H1 (cell line): Measurements from ENCODE around the gene BLTP3B. TPM values are rescaled to one million over a fixed set of nuclear protein-coding genes. Genes with fewer than 3 reads are reported as not detected.

Experiments
- HDAC2 ChIP-seq, 2 experiments: fragments of 300-600 bp in 1 of 2; sonication (generic) in 1 of 2; IDR thresholded peaks; 2 replicates each; pipeline ENCODE4 v1.6.1; 2011 to 2012; ENCODE audit warnings: low read depth in 2 of 2, low read length in 2 of 2, mild to moderate bottlenecking in 2 of 2, moderate library complexity in 2 of 2, borderline replicate concordance in 1 of 2, inconsistent platforms in 1 of 2
- polyA plus RNA-seq, 7 experiments: library from polyadenylated mRNA; depleted of rRNA in 3 of 7; stranded (reverse) in 5 of 7; unstranded in 2 of 7; fragments of >200 nt in 5 of 7; fragments of 200-250 nt in 2 of 7; gene quantifications; 1 replicate in 5 of 7; 2 replicates in 1 of 7; 4 replicates in 1 of 7; pipeline versions ENCODE4 v1.2.1 to v1.2.3, GENCODE V29; 2011 to 2013; ENCODE audit warnings: missing spikeins in 2 of 7, mixed read lengths in 2 of 7
- total RNA-seq: library from RNA; stranded (reverse); fragmentation: NEBNext Ultra II Directional; extraction: Animal tissue kit (Norgen Biotek cat#: 25700); gene quantifications from 2 replicates; pipeline ENCODE4 v1.2.1, GENCODE V29; 2021

The BLTP3B gene
- total and polyA plus RNA-seq, 2 of the 8 experiments (the other 6 are each of a cell fraction or from before 2014, with no cell fraction given): 7.0 to 28.6 TPM

DNA sequence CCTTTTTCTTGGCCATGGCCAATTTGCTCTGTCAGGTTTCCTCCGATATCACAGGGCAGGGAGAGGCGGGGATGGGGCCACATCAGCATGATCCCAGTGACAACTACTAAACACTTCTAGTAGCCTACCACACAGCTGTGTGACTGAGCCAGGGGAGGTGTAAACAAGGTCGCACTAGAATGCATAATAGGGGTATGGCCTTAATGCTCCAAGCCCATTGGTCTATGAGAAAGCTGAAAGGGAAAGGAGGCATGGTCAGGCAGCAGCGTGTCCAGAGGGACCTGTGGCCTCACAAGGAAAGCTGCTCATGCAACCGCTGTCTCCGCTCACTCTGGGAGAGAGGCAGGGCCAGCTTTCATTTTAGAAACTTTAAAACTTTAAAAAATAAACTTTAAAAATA is 30.4 kb upstream of the BLTP3B start (continued):
- TF ChIP-seq HDAC2 (IDR thresholded peaks at IDR 0.05; ENCODE audit: borderline replicate concordance in 1 of 2, low read depth in 2 of 2, low read length in 2 of 2): no peak
